GM19240 (cell line): ENCODE data around the gene HLA-DOB.

Experiments used
- DNase-seq: peaks from one replicate; pipeline ENCODE4 v3.0.0; 2011; ENCODE audit warnings: low spot score; ENCODE audit not compliant: insufficient read length

Gene HLA-DOB

GRCh38 chr6:32816746-32817204 is at the start of gene HLA-DOB:
Gene HLA-DOB, minus strand, starts transcription at chr6:32817002. Its CDS starts 51 bp downstream, at chr6:32816951.
- no peak for DNase-seq

- no peak for DNase-seq
Measured at GRCh38 chr6:32865724-32866443, 49.1 kb upstream of the HLA-DOB start.

GRCh38 chr6:32862725-32863124 is 45.9 kb upstream of the HLA-DOB start:
- no peak for DNase-seq

- DNase-seq: no peak
Measured at GRCh38 chr6:32860674-32861073, 43.9 kb upstream of the HLA-DOB start.

GRCh38 chr6:32858194-32858593 is 41.4 kb upstream of the HLA-DOB start:
- DNase-seq: no peak

- DNase-seq: no peak
Measured at GRCh38 chr6:32857156-32857891, 40.5 kb upstream of the HLA-DOB start.

- no peak for DNase-seq
Measured at GRCh38 chr6:32855467-32856174, 38.8 kb upstream of the HLA-DOB start.

- no peak for DNase-seq
Measured at GRCh38 chr6:32854376-32855178, 37.8 kb upstream of the HLA-DOB start.

GRCh38 chr6:32853541-32854375 is 37.0 kb upstream of the HLA-DOB start, which contains the start of the genes PSMB9 and TAP1:
Gene PSMB9, plus strand, starts transcription at chr6:32854192. Its CDS starts 38 bp downstream, at chr6:32854230.
Gene TAP1, minus strand, starts transcription at chr6:32853704. Its CDS starts 68 bp downstream, at chr6:32853636.
- peak; percentile 57 for DNase-seq

GRCh38 chr6:32852844-32853540 is 36.2 kb upstream of the HLA-DOB start:
- no peak for DNase-seq

- no peak for DNase-seq
Measured at GRCh38 chr6:32852018-32852843, 35.4 kb upstream of the HLA-DOB start.

GRCh38 chr6:32851025-32851424 is 34.2 kb upstream of the HLA-DOB start:
- no peak for DNase-seq

- no peak for DNase-seq
Measured at GRCh38 chr6:32849126-32849525, 32.3 kb upstream of the HLA-DOB start.

- no peak for DNase-seq
Measured at GRCh38 chr6:32847795-32848194, 31.0 kb upstream of the HLA-DOB start.

GRCh38 chr6:32847004-32847403 is 30.2 kb upstream of the HLA-DOB start:
- no peak for DNase-seq

GRCh38 chr6:32845384-32845884 is 28.6 kb upstream of the HLA-DOB start:
- no peak for DNase-seq

GRCh38 chr6:32844839-32845383 is 28.1 kb upstream of the HLA-DOB start:
- DNase-seq: no peak
